SU-DHL-6 (cell line): Measurements from ENCODE around the gene FIGLA.

Source experiments
- CTCF ChIP-seq: fragments of 200-600 bp; sonication (generic); IDR thresholded peaks from one replicate; pipeline ENCODE4 v1.5.1; 2017; ENCODE audit warnings: antibody characterized with exemption, mild to moderate bottlenecking, low read length, moderate library complexity; ENCODE audit not compliant: insufficient read depth, poor library complexity, severe bottlenecking
- EZH2phosphoT487 ChIP-seq: fragments of 200-600 bp; sonication (generic), shearing (Covaris generic); conservative IDR thresholded peaks from 2 replicates; pipeline ENCODE4 v1.6.1; 2018; ENCODE audit warnings: mild to moderate bottlenecking, antibody characterized with exemption, low read length, moderate library complexity, mixed read lengths

- TF ChIP-seq CTCF (no peak), EZH2phosphoT487 (no peak)
Observed at GRCh38 chr2:70743677-70744076, 46.8 kb downstream of the FIGLA start.
